K562 (cell line): ENCODE results near the gene IL12RB1. TPM values are rescaled to one million over a fixed set of nuclear protein-coding genes. Genes with fewer than 3 reads are reported as not detected.

Experiments
- C11orf30 ChIP-seq: fragments of 450-650 bp; IDR thresholded peaks from 2 replicates; pipeline ENCODE4 v1.6.1; 2016; ENCODE audit warnings: low read depth, mild to moderate bottlenecking
- CBFA2T3 ChIP-seq: fragments of 450-650 bp; IDR thresholded peaks from 2 replicates; pipeline ENCODE4 v1.6.1; 2017
- GTF2A2 ChIP-seq: IDR thresholded peaks from 2 replicates; pipeline ENCODE4 v1.6.1; 2016; ENCODE audit warnings: mild to moderate bottlenecking, missing genetic modification characterization, missing compliant biosample characterization
- NFIC ChIP-seq: fragments of 450-650 bp; IDR thresholded peaks from 2 replicates; pipeline ENCODE4 v1.6.1; 2017; ENCODE audit warnings: mild to moderate bottlenecking, inconsistent platforms
- SMARCA5 ChIP-seq: fragments of 450-650 bp; IDR thresholded peaks from 2 replicates; pipeline ENCODE4 v1.6.1; 2016
- SMARCE1 ChIP-seq: fragments of 450-650 bp; IDR thresholded peaks from 2 replicates; pipeline ENCODE4 v1.7.1; 2016; ENCODE audit warnings: mild to moderate bottlenecking
- ZBTB7A ChIP-seq: IDR thresholded peaks from 2 replicates; pipeline ENCODE4 v1.6.1; 2011; ENCODE audit warnings: low read depth, mild to moderate bottlenecking, low read length, moderate library complexity, borderline replicate concordance; ENCODE audit not compliant: control insufficient read depth
- polyA plus RNA-seq, 8 experiments: library from polyadenylated mRNA; depleted of rRNA in 4 of 8; stranded (reverse) in 5 of 8; unstranded in 3 of 8; fragments of >200 nt; fragmentation: Nextera tagmentation in 2 of 8; fragmentation: Illumina TruSeq in 1 of 8; extraction: Ambion mirVana in 2 of 8; extraction: Trizol in 1 of 8; gene quantifications; 2 replicates each; pipeline versions ENCODE4 v1.2.1 to v1.2.3, GENCODE V29; 2011 to 2014; ENCODE audit warnings: inconsistent platforms in 1 of 8, missing spikeins in 1 of 8
- total RNA-seq, 7 experiments: library from RNA; depleted of rRNA in 6 of 7; stranded (reverse); fragments of >200 nt in 6 of 7; fragmentation: Illumina TruSeq in 2 of 7; extraction: Trizol in 2 of 7; gene quantifications; 2 replicates each; pipeline versions ENCODE4 v1.2.1 to v1.2.3, GENCODE V29; 2011 to 2021; ENCODE audit warnings: low replicate concordance in 1 of 7
- TF ChIP-seq, protein P1 (sequence below): IDR thresholded peaks from 3 replicates; pipeline ENCODE4 v1.6.1; 2011; ENCODE audit warnings: borderline replicate concordance, mild to moderate bottlenecking; ENCODE audit not compliant: insufficient read length, insufficient read depth
- TF ChIP-seq, protein P2 (sequence below): fragments of 450-650 bp; IDR thresholded peaks from 2 replicates; pipeline ENCODE4 v1.6.1; 2016; ENCODE audit warnings: mild to moderate bottlenecking, moderate library complexity
- TF ChIP-seq, protein P3 (sequence below), 2 experiments: fragments of 450-650 bp in 1 of 2; sonication (generic) in 1 of 2; formaldehyde crosslinking in 1 of 2; IDR thresholded peaks in 1 of 2; conservative IDR thresholded peaks in 1 of 2; 2 replicates each; pipeline versions ENCODE4 v1.6.1 to v1.8.1; 2016 to 2023; ENCODE audit warnings: mild to moderate bottlenecking in 2 of 2, moderate library complexity in 2 of 2, inconsistent platforms in 1 of 2, missing genetic modification reagents in 1 of 2
- TF ChIP-seq, protein P4 (sequence below), 2 experiments: fragments of 200-800 bp in 1 of 2; sonication (Bioruptor generic) in 1 of 2; sonication (generic) in 1 of 2; formaldehyde crosslinking in 1 of 2; IDR thresholded peaks in 1 of 2; conservative IDR thresholded peaks in 1 of 2; 2 replicates each; pipeline versions ENCODE4 v1.5.0 to v1.6.1; 2016 to 2020; ENCODE audit warnings: missing compliant biosample characterization in 1 of 2, missing genetic modification characterization in 1 of 2, missing genetic modification reagents in 1 of 2

IL12RB1 gene
- total and polyA plus RNA-seq, 9 of the 15 experiments (the other 6 are each of a cell fraction or from before 2014, with no cell fraction given), result 0.04 to 0.07 (median 0.06) TPM; not detected in 5

DNA sequence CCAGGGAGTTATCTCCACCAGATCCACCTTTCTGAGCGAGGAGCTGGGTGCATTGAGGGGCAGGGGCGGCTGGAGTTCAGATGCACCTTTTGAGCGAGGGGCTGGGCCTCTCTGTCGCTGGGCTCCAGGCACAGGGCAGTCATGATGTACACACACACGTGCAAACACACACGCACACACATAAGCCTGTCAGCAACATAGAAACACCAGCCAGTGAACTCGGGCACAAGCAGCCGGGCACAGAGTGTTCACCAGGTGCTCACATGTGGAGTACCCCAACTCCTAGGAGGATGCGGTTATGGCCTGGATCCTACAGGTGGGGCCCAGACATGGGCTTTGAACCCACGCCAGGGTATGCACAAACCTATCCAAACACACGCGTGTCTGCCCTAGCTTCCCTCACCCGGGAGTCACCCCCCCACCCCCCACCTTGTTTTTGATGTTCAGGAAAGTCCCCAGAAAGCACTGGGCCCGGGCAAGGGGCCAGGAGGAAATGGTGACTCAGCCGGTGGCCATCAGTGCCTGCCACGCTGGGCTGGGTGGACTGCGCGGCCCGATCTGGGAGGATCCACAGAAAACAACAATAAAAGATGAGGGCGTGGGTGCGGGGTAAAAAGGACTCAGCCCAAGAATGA lies 65.5 kb downstream of the IL12RB1 start (continued):
- TF ChIP-seq, protein P1, sequence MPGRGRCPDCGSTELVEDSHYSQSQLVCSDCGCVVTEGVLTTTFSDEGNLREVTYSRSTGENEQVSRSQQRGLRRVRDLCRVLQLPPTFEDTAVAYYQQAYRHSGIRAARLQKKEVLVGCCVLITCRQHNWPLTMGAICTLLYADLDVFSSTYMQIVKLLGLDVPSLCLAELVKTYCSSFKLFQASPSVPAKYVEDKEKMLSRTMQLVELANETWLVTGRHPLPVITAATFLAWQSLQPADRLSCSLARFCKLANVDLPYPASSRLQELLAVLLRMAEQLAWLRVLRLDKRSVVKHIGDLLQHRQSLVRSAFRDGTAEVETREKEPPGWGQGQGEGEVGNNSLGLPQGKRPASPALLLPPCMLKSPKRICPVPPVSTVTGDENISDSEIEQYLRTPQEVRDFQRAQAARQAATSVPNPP, result no peak
- TF ChIP-seq, protein P2, sequence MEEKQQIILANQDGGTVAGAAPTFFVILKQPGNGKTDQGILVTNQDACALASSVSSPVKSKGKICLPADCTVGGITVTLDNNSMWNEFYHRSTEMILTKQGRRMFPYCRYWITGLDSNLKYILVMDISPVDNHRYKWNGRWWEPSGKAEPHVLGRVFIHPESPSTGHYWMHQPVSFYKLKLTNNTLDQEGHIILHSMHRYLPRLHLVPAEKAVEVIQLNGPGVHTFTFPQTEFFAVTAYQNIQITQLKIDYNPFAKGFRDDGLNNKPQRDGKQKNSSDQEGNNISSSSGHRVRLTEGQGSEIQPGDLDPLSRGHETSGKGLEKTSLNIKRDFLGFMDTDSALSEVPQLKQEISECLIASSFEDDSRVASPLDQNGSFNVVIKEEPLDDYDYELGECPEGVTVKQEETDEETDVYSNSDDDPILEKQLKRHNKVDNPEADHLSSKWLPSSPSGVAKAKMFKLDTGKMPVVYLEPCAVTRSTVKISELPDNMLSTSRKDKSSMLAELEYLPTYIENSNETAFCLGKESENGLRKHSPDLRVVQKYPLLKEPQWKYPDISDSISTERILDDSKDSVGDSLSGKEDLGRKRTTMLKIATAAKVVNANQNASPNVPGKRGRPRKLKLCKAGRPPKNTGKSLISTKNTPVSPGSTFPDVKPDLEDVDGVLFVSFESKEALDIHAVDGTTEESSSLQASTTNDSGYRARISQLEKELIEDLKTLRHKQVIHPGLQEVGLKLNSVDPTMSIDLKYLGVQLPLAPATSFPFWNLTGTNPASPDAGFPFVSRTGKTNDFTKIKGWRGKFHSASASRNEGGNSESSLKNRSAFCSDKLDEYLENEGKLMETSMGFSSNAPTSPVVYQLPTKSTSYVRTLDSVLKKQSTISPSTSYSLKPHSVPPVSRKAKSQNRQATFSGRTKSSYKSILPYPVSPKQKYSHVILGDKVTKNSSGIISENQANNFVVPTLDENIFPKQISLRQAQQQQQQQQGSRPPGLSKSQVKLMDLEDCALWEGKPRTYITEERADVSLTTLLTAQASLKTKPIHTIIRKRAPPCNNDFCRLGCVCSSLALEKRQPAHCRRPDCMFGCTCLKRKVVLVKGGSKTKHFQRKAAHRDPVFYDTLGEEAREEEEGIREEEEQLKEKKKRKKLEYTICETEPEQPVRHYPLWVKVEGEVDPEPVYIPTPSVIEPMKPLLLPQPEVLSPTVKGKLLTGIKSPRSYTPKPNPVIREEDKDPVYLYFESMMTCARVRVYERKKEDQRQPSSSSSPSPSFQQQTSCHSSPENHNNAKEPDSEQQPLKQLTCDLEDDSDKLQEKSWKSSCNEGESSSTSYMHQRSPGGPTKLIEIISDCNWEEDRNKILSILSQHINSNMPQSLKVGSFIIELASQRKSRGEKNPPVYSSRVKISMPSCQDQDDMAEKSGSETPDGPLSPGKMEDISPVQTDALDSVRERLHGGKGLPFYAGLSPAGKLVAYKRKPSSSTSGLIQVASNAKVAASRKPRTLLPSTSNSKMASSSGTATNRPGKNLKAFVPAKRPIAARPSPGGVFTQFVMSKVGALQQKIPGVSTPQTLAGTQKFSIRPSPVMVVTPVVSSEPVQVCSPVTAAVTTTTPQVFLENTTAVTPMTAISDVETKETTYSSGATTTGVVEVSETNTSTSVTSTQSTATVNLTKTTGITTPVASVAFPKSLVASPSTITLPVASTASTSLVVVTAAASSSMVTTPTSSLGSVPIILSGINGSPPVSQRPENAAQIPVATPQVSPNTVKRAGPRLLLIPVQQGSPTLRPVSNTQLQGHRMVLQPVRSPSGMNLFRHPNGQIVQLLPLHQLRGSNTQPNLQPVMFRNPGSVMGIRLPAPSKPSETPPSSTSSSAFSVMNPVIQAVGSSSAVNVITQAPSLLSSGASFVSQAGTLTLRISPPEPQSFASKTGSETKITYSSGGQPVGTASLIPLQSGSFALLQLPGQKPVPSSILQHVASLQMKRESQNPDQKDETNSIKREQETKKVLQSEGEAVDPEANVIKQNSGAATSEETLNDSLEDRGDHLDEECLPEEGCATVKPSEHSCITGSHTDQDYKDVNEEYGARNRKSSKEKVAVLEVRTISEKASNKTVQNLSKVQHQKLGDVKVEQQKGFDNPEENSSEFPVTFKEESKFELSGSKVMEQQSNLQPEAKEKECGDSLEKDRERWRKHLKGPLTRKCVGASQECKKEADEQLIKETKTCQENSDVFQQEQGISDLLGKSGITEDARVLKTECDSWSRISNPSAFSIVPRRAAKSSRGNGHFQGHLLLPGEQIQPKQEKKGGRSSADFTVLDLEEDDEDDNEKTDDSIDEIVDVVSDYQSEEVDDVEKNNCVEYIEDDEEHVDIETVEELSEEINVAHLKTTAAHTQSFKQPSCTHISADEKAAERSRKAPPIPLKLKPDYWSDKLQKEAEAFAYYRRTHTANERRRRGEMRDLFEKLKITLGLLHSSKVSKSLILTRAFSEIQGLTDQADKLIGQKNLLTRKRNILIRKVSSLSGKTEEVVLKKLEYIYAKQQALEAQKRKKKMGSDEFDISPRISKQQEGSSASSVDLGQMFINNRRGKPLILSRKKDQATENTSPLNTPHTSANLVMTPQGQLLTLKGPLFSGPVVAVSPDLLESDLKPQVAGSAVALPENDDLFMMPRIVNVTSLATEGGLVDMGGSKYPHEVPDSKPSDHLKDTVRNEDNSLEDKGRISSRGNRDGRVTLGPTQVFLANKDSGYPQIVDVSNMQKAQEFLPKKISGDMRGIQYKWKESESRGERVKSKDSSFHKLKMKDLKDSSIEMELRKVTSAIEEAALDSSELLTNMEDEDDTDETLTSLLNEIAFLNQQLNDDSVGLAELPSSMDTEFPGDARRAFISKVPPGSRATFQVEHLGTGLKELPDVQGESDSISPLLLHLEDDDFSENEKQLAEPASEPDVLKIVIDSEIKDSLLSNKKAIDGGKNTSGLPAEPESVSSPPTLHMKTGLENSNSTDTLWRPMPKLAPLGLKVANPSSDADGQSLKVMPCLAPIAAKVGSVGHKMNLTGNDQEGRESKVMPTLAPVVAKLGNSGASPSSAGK, result 0 out of 2 replicates have a peak, but pooled peaks have one; percentile 4
- TF ChIP-seq ZBTB7A (peak; percentile 33; the same call in 1 of the 2 replicates), NFIC (peak; percentile 88), SMARCE1 (peak; percentile 57; the same call in 1 of the 2 replicates), CBFA2T3 (0 out of 2 replicates have a peak, but pooled peaks have one; percentile 3), GTF2A2 (tag) (0 out of 2 replicates have a peak, but pooled peaks have one; percentile 44), SMARCA5 (0 out of 2 replicates have a peak, but pooled peaks have one; percentile 10), C11orf30 (no peak)
- TF ChIP-seq, protein P3, sequence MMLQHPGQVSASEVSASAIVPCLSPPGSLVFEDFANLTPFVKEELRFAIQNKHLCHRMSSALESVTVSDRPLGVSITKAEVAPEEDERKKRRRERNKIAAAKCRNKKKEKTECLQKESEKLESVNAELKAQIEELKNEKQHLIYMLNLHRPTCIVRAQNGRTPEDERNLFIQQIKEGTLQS (IDR thresholded peaks at IDR 0.05), result peak; percentile 80
- TF ChIP-seq, protein P3 (CRISPR knock-in tag; conservative IDR thresholded peaks at IDR 0.05), result no peak
- TF ChIP-seq, protein P4, sequence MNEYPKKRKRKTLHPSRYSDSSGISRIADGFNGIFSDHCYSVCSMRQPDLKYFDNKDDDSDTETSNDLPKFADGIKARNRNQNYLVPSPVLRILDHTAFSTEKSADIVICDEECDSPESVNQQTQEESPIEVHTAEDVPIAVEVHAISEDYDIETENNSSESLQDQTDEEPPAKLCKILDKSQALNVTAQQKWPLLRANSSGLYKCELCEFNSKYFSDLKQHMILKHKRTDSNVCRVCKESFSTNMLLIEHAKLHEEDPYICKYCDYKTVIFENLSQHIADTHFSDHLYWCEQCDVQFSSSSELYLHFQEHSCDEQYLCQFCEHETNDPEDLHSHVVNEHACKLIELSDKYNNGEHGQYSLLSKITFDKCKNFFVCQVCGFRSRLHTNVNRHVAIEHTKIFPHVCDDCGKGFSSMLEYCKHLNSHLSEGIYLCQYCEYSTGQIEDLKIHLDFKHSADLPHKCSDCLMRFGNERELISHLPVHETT (CRISPR knock-in tag; conservative IDR thresholded peaks at IDR 0.05 in 1 of 2, IDR thresholded peaks at IDR 0.05 in 1 of 2), result peak in 1 of 2 experiments; percentile 72; a peak in 1 of 4 replicates
- TF ChIP-seq, all 486 proteins: peak for 30
